ENCODE data around the gene ROBO1. TPM values are rescaled to one million over a fixed set of nuclear protein-coding genes. Genes with fewer than 3 reads are reported as not detected.

Gene ROBO1
- total and polyA plus RNA-seq, 2 donors (not counting 3 experiments of a cell fraction or from before 2014, with no cell fraction given), result 5.9 to 14.2 TPM

DNA sequence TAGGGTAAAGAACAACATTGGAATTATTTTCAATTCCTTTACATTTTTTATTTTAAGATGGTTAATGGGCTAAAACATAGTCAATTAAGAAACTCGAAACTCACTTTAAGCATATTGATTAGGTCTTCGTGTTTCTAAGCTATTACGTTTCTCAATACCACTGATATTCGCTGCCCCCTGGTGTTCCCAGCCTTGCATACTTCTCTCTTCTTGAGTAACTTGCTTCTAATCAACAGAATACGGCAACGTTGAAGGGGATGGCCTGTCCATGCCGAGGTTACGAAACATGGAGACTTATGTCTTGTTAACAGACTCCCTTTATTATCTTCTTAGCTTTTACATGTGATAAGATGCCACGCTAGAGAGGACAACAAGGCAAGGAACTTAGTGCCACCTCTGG lies 43.6 kb downstream of the ROBO1 start:
- H3K79me2 ChIP-seq (ENCODE audit: control insufficient read depth, insufficient read depth, low read length), result no peaks in the 10 kb centered on the region
- no peaks in the 10 kb centered on the region for H3K4me1 ChIP-seq (ENCODE audit: control insufficient read depth, extremely low read depth, insufficient read depth, low read length)
- CTCF ChIA-PET, result no interaction called here
- no TSS peak for BruUV-seq (replicated peaks)
- H3K4me2 ChIP-seq (ENCODE audit: insufficient read depth, low read length), result no peak overlapping the region
- no peaks in the 10 kb centered on the region for H3K36me3 ChIP-seq (ENCODE audit: control insufficient read depth in 2 of 2, extremely low read depth in 1 of 2, insufficient read depth in 2 of 2, low read length in 2 of 2)
- no peak for FAIRE-seq
- H3K9me1 ChIP-seq (replicated peaks; ENCODE audit: control insufficient read depth, extremely low read depth, insufficient read depth, low read length), result no peaks in the 10 kb centered on the region
- TF ChIP-seq JUN (IDR thresholded peaks at IDR 0.05; ENCODE audit: borderline replicate concordance, insufficient read depth, insufficient read length, low read depth), result no peak
- TF ChIP-seq POLR2AphosphoS5 (IDR thresholded peaks at IDR 0.05; ENCODE audit: insufficient read depth, low read depth, low read length), result no peak
- TF ChIP-seq, protein P1, sequence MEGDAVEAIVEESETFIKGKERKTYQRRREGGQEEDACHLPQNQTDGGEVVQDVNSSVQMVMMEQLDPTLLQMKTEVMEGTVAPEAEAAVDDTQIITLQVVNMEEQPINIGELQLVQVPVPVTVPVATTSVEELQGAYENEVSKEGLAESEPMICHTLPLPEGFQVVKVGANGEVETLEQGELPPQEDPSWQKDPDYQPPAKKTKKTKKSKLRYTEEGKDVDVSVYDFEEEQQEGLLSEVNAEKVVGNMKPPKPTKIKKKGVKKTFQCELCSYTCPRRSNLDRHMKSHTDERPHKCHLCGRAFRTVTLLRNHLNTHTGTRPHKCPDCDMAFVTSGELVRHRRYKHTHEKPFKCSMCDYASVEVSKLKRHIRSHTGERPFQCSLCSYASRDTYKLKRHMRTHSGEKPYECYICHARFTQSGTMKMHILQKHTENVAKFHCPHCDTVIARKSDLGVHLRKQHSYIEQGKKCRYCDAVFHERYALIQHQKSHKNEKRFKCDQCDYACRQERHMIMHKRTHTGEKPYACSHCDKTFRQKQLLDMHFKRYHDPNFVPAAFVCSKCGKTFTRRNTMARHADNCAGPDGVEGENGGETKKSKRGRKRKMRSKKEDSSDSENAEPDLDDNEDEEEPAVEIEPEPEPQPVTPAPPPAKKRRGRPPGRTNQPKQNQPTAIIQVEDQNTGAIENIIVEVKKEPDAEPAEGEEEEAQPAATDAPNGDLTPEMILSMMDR (IDR thresholded peaks at IDR 0.05; ENCODE audit: extremely low read depth in 1 of 2, insufficient read depth in 1 of 2, low read depth in 1 of 2, low read length in 2 of 2), result no peak
- TF ChIP-seq MYC (IDR thresholded peaks at IDR 0.05; ENCODE audit: low read depth, low read length), result no peak
- TF ChIP-seq GATA2 (IDR thresholded peaks at IDR 0.05; ENCODE audit: insufficient read depth, insufficient read length, low read depth, low read length), result no peak
- TF ChIP-seq EZH2 (IDR thresholded peaks at IDR 0.05; ENCODE audit: borderline replicate concordance, low read depth, low read length, severe bottlenecking), result no peak
- TF ChIP-seq FOS (IDR thresholded peaks at IDR 0.05; ENCODE audit: borderline replicate concordance, insufficient read depth, low read length), result no peak
- TF ChIP-seq, protein P2, sequence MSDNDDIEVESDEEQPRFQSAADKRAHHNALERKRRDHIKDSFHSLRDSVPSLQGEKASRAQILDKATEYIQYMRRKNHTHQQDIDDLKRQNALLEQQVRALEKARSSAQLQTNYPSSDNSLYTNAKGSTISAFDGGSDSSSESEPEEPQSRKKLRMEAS (IDR thresholded peaks at IDR 0.05; ENCODE audit: insufficient read depth, insufficient read length), result no peak
- no peak for TF ChIP-seq POLR2A (IDR thresholded peaks at IDR 0.05; ENCODE audit: low read depth, low read length)
- H3K9me3 ChIP-seq (replicated peaks; ENCODE audit: control insufficient read depth, insufficient read depth, low read length), result no peaks in the 10 kb centered on the region
- DNase-seq (ENCODE audit: low read depth, low spot score), result no peak
- POLR2A ChIA-PET, result no interaction called here
- H3K9ac ChIP-seq (replicated peaks; ENCODE audit: extremely low read depth, insufficient read depth, low read length), result no peak overlapping the region
- dilution Hi-C loops (cut with MboI; ENCODE audit: extremely low pct_ligation_motif_present, low sequenced_read_pairs), result no loop called here
- intact Hi-C loops (cut with micrococcal nuclease), result loop anchor here (5.0 kb wide), 1 partner anchor 202 kb away; no protein-coding TSS in a partner anchor
- H3K27ac ChIP-seq (ENCODE audit: insufficient read depth, low read depth, low read length), result no peak overlapping the region
- H3K4me3 ChIP-seq (replicated peaks in 1 of 3; ENCODE audit: insufficient read depth in 1 of 3, low read depth in 1 of 3, low read length in 3 of 3), result no peak overlapping the region
- H3K27me3 ChIP-seq (ENCODE audit: control insufficient read depth in 2 of 2, insufficient read depth in 2 of 2, low read length in 2 of 2), result no peaks in the 10 kb centered on the region
- no peaks in the 10 kb centered on the region for H4K20me1 ChIP-seq (replicated peaks; ENCODE audit: control insufficient read depth, extremely low read depth, insufficient read depth, low read length)
- H2AFZ ChIP-seq (ENCODE audit: low read depth, low read length), result no peak overlapping the region

Measured in endothelial cell of umbilical vein (primary cell).